Mesothelial cell of epicardium (in vitro differentiated cells): ENCODE data around the gene ASB4. TPM values are rescaled to one million over a fixed set of nuclear protein-coding genes. Genes with fewer than 3 reads are reported as not detected.
"Not testable (repeated sequence)": the region's sequence is repeated elsewhere in the genome, so short reads cannot be mapped to it uniquely, and the experiment has no call there.

Experiments
- DNase-seq, 2 experiments: peaks; one replicate each; pipeline ENCODE4 v3.0.0; 2021; ENCODE audit warnings: low spot score in 2 of 2; ENCODE audit not compliant: unreplicated experiment in 2 of 2
- H3K27ac Mint-ChIP-seq: 2 replicates; pipeline ENCODE4 v1.8.0; 2021; ENCODE audit warnings: mixed read lengths
- H3K27me3 Mint-ChIP-seq: 2 replicates; pipeline ENCODE4 v1.8.0; 2021; ENCODE audit warnings: low read depth, mixed read lengths
- H3K36me3 Mint-ChIP-seq: 2 replicates; pipeline ENCODE4 v1.8.0; 2021; ENCODE audit warnings: mixed read lengths
- H3K4me1 Mint-ChIP-seq: 2 replicates; pipeline ENCODE4 v1.8.0; 2021; ENCODE audit warnings: mixed read lengths
- H3K4me3 Mint-ChIP-seq: 2 replicates; pipeline ENCODE4 v1.8.0; 2021; ENCODE audit warnings: mild to moderate bottlenecking, moderate library complexity, mixed read lengths
- H3K9me3 Mint-ChIP-seq: 2 replicates; pipeline ENCODE4 v1.8.0; 2021; ENCODE audit warnings: mixed read lengths
- CTCF ChIP-seq: fragments of 200-600 bp; sonication (generic); IDR thresholded peaks from one replicate; pipeline ENCODE4 v1.5.0; 2021; ENCODE audit warnings: antibody characterized with exemption; ENCODE audit not compliant: unreplicated experiment
- total RNA-seq: library from RNA; stranded (reverse); gene quantifications from 3 replicates; pipeline ENCODE4 v1.2.1, GENCODE V29; 2021

The ASB4 gene
- total RNA-seq, 1 donor from 2014 or later, result 0.29 TPM

- Mint-ChIP-seq H3K9me3 (no peaks in the 10 kb centered on the region), H3K4me3 (no peak overlapping the region), H3K4me1 (no peaks in the 10 kb centered on the region), H3K36me3 (no peaks in the 10 kb centered on the region), H3K27me3 (no peaks in the 10 kb centered on the region), H3K27ac (no peak overlapping the region)
- TF ChIP-seq CTCF, result no peak
- DNase-seq, result no peak
Observed at GRCh38 chr7:95446618-95447017, 39.1 kb upstream of the ASB4 start.

GRCh38 chr7:95454438-95455045 is 31.2 kb upstream of the ASB4 start:
- H3K27ac Mint-ChIP-seq, result no peak overlapping the region

GRCh38 chr7:95457947-95458346 is 27.8 kb upstream of the ASB4 start:
- DNase-seq, result no peak
- no peak for TF ChIP-seq CTCF
- no peak overlapping the region for H3K27ac Mint-ChIP-seq
- H3K36me3 Mint-ChIP-seq, result peaks cover 7% of the 10 kb centered on the region
- no peak overlapping the region for H3K4me3 Mint-ChIP-seq
- H3K9me3 Mint-ChIP-seq, result peaks cover 46% of the 10 kb centered on the region
- no peaks in the 10 kb centered on the region for H3K4me1 Mint-ChIP-seq
- H3K27me3 Mint-ChIP-seq, result no peaks in the 10 kb centered on the region

More at GRCh38 chr7:95454438-95455045, 31.2 kb upstream of the ASB4 start:
- Mint-ChIP-seq H3K36me3 (peaks cover 7% of the 10 kb centered on the region), H3K27me3 (no peaks in the 10 kb centered on the region), H3K9me3 (peaks cover 27% of the 10 kb centered on the region), H3K4me1 (no peaks in the 10 kb centered on the region), H3K4me3 (no peak overlapping the region)
- no peak for DNase-seq
- TF ChIP-seq CTCF, result no peak

GRCh38 chr7:95460653-95461052 is 25.1 kb upstream of the ASB4 start:
- not testable (repeated sequence) for DNase-seq, H3K4me3 Mint-ChIP-seq, H3K27me3 Mint-ChIP-seq, H3K27ac Mint-ChIP-seq, H3K4me1 Mint-ChIP-seq, H3K36me3 Mint-ChIP-seq
- peaks cover 46% of the 10 kb centered on the region for H3K9me3 Mint-ChIP-seq

- TF ChIP-seq CTCF, result no peak
- no peak overlapping the region for H3K27ac Mint-ChIP-seq
- H3K36me3 Mint-ChIP-seq, result no peaks in the 10 kb centered on the region
- peaks cover 20% of the 10 kb centered on the region for H3K4me1 Mint-ChIP-seq
- DNase-seq, result no peak
- H3K27me3 Mint-ChIP-seq, result no peaks in the 10 kb centered on the region
- H3K4me3 Mint-ChIP-seq, result no peak overlapping the region
- no peaks in the 10 kb centered on the region for H3K9me3 Mint-ChIP-seq
Observed at GRCh38 chr7:95467912-95468607, 17.7 kb upstream of the ASB4 start.

GRCh38 chr7:95469187-95469586 is 16.6 kb upstream of the ASB4 start:
- H3K27ac Mint-ChIP-seq, result no peak overlapping the region
- no peak overlapping the region for H3K4me3 Mint-ChIP-seq
- H3K9me3 Mint-ChIP-seq, result no peaks in the 10 kb centered on the region
- DNase-seq, result no peak
- H3K4me1 Mint-ChIP-seq, result peaks cover 23% of the 10 kb centered on the region
- TF ChIP-seq CTCF, result no peak
- no peaks in the 10 kb centered on the region for H3K27me3 Mint-ChIP-seq
- H3K36me3 Mint-ChIP-seq, result no peaks in the 10 kb centered on the region
